Spleen (tissue), 7 donors: Measurements from ENCODE around the gene HOXD10.

ENCODE experiments used
- CTCF ChIP-seq, 11 experiments: fragments of 200-600 bp in 7 of 11; fragments of 450-650 bp in 4 of 11; sonication (generic) in 4 of 11; IDR thresholded peaks in 8 of 11; conservative IDR thresholded peaks in 3 of 11; 1 replicate in 7 of 11; 2 replicates in 4 of 11; pipeline versions ENCODE4 v1.4.0 to v1.8.0; 2016 to 2021; ENCODE audit warnings: antibody characterized with exemption in 11 of 11, inconsistent platforms in 4 of 11, mild to moderate bottlenecking in 1 of 11
- POLR2A ChIP-seq, 3 donors: fragments of 450-650 bp; IDR thresholded peaks; one replicate each; pipeline ENCODE4 v1.5.1; 2017; ENCODE audit warnings: antibody characterized with exemption in 3 of 3, mild to moderate bottlenecking in 1 of 3
- donor health status: DM: no; HTN: no; CAD: no; lungs with moderate emphysema.
- donor health status: DM: no; HTN: no; CAD: no.
- donor health status: DM: no; HTN: no; CAD: no.

- TF ChIP-seq CTCF (IDR thresholded peaks at IDR 0.05 in 8 of 11, conservative IDR thresholded peaks at IDR 0.05 in 3 of 11) (no peak), POLR2A (IDR thresholded peaks at IDR 0.05) (no peak)
Observed at GRCh38 chr2:176085120-176085788, 31.3 kb upstream of the HOXD10 start.
